Stimulated activated naive B cell treated with anti-CD40 and anti-IgM and Interleukin-4, amounts not matched to agents 10 μg/mL and 1 μg/mL and 100 μg/mL, for 72 hours (primary cell): Measurements from ENCODE around the gene CLTRN.

Experiments
- ATAC-seq, 2 donors: fragments of 150-1000 bp; cut with Tn5 transposase; replicated peaks; 2 replicates each; pipeline ENCODE4 v1.10.0; 2021; ENCODE audit warnings: moderate library complexity in 1 of 2
- DNase-seq: peaks from one replicate; pipeline ENCODE4 v3.0.0; 2021
- H3K27ac Mint-ChIP-seq: one replicate; pipeline ENCODE4 v1.8.0; 2022; ENCODE audit warnings: mild to moderate bottlenecking, mixed read lengths
- H3K27me3 Mint-ChIP-seq, 2 donors: one replicate each; pipeline ENCODE4 v1.8.0; 2022; ENCODE audit warnings: mixed read lengths in 2 of 2
- H3K36me3 Mint-ChIP-seq, 2 donors: one replicate each; pipeline ENCODE4 v1.8.0; 2022; ENCODE audit warnings: mixed read lengths in 2 of 2, mild to moderate bottlenecking in 1 of 2
- H3K4me1 Mint-ChIP-seq, 2 donors: one replicate each; pipeline ENCODE4 v1.8.0; 2022; ENCODE audit warnings: mixed read lengths in 2 of 2, mild to moderate bottlenecking in 1 of 2
- H3K4me3 Mint-ChIP-seq, 2 donors: one replicate each; pipeline ENCODE4 v1.8.0; 2022; ENCODE audit warnings: mild to moderate bottlenecking in 2 of 2, mixed read lengths in 2 of 2, moderate library complexity in 1 of 2
- H3K9me3 Mint-ChIP-seq, 2 donors: one replicate each; pipeline ENCODE4 v1.8.0; 2022; ENCODE audit warnings: mixed read lengths in 2 of 2, mild to moderate bottlenecking in 1 of 2

CLTRN gene

GRCh38 chrX:15623054-15623453 lies 41.6 kb downstream of the CLTRN start:
- Mint-ChIP-seq H3K4me3 (no peak overlapping the region), H3K27me3 (peaks cover 6 to 25% of the 10 kb centered on the region in 2 donors), H3K4me1 (no peaks in the 10 kb centered on the region), H3K27ac (no peak overlapping the region), H3K36me3 (no peaks in the 10 kb centered on the region), H3K9me3 (peaks cover 3 to 8% of the 10 kb centered on the region in 2 donors)
- ATAC-seq (no peak), DNase-seq (no peak)

- Mint-ChIP-seq H3K27ac (no peak overlapping the region), H3K36me3 (no peaks in the 10 kb centered on the region), H3K27me3 (peaks cover 0 to 39% of the 10 kb centered on the region in 2 donors), H3K4me3 (no peak overlapping the region), H3K4me1 (no peaks in the 10 kb centered on the region), H3K9me3 (peaks cover 0 to 4% of the 10 kb centered on the region in 2 donors)
- DNase-seq (no peak), ATAC-seq (no peak)
These were observed 45.4 kb downstream of the CLTRN start for GRCh38 chrX:15619053-15619755.

- Mint-ChIP-seq H3K4me1 (no peaks in the 10 kb centered on the region), H3K27me3 (peaks cover 0 to 30% of the 10 kb centered on the region in 2 donors), H3K27ac (no peak overlapping the region), H3K36me3 (no peaks in the 10 kb centered on the region), H3K9me3 (no peaks in the 10 kb centered on the region), H3K4me3 (no peak overlapping the region)
- no peak for ATAC-seq
- DNase-seq: no peak
These were observed 47.5 kb downstream of the CLTRN start for GRCh38 chrX:15617111-15617510.

- Mint-ChIP-seq H3K36me3 (no peaks in the 10 kb centered on the region), H3K27me3 (peaks cover 0 to 27% of the 10 kb centered on the region in 2 donors), H3K27ac (no peak overlapping the region), H3K4me1 (no peaks in the 10 kb centered on the region), H3K4me3 (no peak overlapping the region), H3K9me3 (no peaks in the 10 kb centered on the region)
- DNase-seq (no peak), ATAC-seq (no peak)
These were observed 48.1 kb downstream of the CLTRN start for GRCh38 chrX:15616531-15616930.

GRCh38 chrX:15607067-15607466 lies 57.5 kb downstream of the CLTRN start:
- Mint-ChIP-seq H3K4me1 (no peaks in the 10 kb centered on the region), H3K36me3 (no peaks in the 10 kb centered on the region), H3K4me3 (no peak overlapping the region), H3K27ac (no peak overlapping the region), H3K9me3 (peaks cover 2 to 4% of the 10 kb centered on the region in 2 donors), H3K27me3 (peaks cover 0 to 38% of the 10 kb centered on the region in 2 donors)
- DNase-seq: no peak
- no peak for ATAC-seq

DNA sequence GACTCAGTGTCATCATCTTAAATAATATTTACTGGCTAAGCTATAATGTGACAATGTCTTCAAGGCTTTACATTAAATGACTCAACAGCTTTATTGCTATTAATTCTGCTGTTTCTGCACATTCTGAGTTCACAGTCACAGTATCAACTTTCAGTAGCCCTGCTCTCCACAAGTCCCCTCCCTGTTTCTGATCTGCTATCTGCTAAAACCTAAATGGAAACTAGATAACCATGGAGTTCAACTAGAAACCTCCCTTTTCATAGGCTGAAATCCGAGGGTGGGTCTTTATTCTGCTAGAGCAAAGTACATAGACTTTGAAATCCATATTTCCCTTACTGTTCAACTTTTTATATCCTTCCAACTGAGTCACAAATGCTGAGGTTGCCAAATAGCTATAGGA lies 58.5 kb downstream of the CLTRN start:
- no peak for ATAC-seq
- peaks cover 0 to 43% of the 10 kb centered on the region in 2 donors for H3K27me3 Mint-ChIP-seq
- H3K4me1 Mint-ChIP-seq: no peaks in the 10 kb centered on the region
- peaks cover 2 to 4% of the 10 kb centered on the region in 2 donors for H3K9me3 Mint-ChIP-seq
- H3K36me3 Mint-ChIP-seq: no peaks in the 10 kb centered on the region
- no peak overlapping the region for H3K27ac Mint-ChIP-seq
- no peak overlapping the region for H3K4me3 Mint-ChIP-seq
- DNase-seq: no peak

DNA sequence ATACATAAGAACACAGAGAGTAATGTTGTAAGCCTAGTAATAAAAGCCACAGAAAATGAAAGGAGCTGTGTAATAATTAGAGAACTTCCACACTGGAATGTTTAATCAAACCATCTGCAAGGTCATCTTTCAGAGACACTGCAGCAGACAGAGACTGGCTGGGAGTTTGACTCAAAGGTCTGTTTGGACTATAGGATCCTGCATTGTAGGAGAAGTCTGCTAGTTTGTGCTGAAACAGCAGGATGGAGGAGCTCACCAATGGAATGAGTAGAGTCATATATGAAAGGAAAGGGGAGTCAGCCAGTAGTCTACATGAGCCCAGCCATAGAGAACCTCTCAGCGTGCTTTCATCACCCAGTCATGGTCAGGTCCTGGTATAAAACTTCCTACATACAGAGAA lies 59.4 kb downstream of the CLTRN start:
- no peak for DNase-seq
- Mint-ChIP-seq H3K9me3 (peaks cover 2 to 4% of the 10 kb centered on the region in 2 donors), H3K36me3 (no peaks in the 10 kb centered on the region), H3K27ac (no peak overlapping the region), H3K4me3 (no peak overlapping the region), H3K27me3 (peaks cover 6 to 45% of the 10 kb centered on the region in 2 donors), H3K4me1 (no peaks in the 10 kb centered on the region)
- ATAC-seq: no peak

- no peak for ATAC-seq
- Mint-ChIP-seq H3K27me3 (peaks cover 6 to 40% of the 10 kb centered on the region in 2 donors), H3K9me3 (no peaks in the 10 kb centered on the region), H3K4me1 (no peaks in the 10 kb centered on the region), H3K27ac (no peak overlapping the region), H3K4me3 (no peak overlapping the region), H3K36me3 (no peaks in the 10 kb centered on the region)
- DNase-seq: no peak
These were observed 61.8 kb downstream of the CLTRN start for GRCh38 chrX:15602761-15603160.

DNA sequence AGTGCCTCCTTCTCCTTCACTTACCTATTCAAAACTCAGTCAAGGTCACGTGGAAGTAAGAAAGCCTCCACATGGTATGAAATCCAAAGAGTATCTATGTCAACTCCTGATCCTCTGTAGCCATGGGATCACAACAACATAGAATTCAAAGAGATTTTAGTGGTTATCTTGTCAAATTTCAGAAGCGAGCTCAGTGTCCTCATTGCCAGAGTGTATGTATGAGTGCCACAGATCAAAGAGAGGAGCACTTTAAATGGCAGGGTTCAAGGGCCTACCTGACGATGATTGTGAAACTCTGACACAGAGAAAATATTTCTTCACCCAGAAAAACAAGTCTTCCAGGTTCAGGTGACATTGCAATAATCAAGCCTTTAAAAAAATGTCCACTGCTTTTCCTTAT lies 62.7 kb downstream of the CLTRN start:
- Mint-ChIP-seq H3K4me1 (no peaks in the 10 kb centered on the region), H3K27me3 (peaks cover 6 to 41% of the 10 kb centered on the region in 2 donors), H3K27ac (no peak overlapping the region), H3K4me3 (no peak overlapping the region), H3K36me3 (no peaks in the 10 kb centered on the region), H3K9me3 (no peaks in the 10 kb centered on the region)
- DNase-seq: no peak
- no peak for ATAC-seq

- H3K27ac Mint-ChIP-seq: no peak within 1 kb of the TSS
- H3K9me3 Mint-ChIP-seq: no peaks in the 10 kb centered on the region
- no peak within 1 kb of the TSS for H3K4me3 Mint-ChIP-seq
- H3K36me3 Mint-ChIP-seq: no peaks in the 10 kb centered on the region
- ATAC-seq: no peak
- H3K4me1 Mint-ChIP-seq: no peaks in the 10 kb centered on the region
- peaks cover 6 to 44% of the 10 kb centered on the region in 2 donors for H3K27me3 Mint-ChIP-seq
- no peak for DNase-seq
These were observed 63.9 kb downstream of the CLTRN start, which contains the start of gene ACE2 for GRCh38 chrX:15600745-15601144. TSS of gene ACE2 (minus strand) at chrX:15600960. CDS start at chrX:15600911, 49 bp downstream.

GRCh38 chrX:15600049-15600448 lies 64.6 kb downstream of the CLTRN start:
- ATAC-seq: no peak
- H3K27me3 Mint-ChIP-seq: peaks cover 6 to 37% of the 10 kb centered on the region in 2 donors

GRCh38 chrX:15599461-15599860 lies 65.1 kb downstream of the CLTRN start:
- Mint-ChIP-seq H3K9me3 (no peaks in the 10 kb centered on the region), H3K36me3 (no peaks in the 10 kb centered on the region), H3K27ac (no peak overlapping the region), H3K4me3 (no peak overlapping the region), H3K27me3 (peaks cover 6 to 35% of the 10 kb centered on the region in 2 donors), H3K4me1 (no peaks in the 10 kb centered on the region)
- ATAC-seq: no peak
- DNase-seq: no peak

More at GRCh38 chrX:15600049-15600448, 64.6 kb downstream of the CLTRN start:
- H3K36me3 Mint-ChIP-seq: no peaks in the 10 kb centered on the region
- DNase-seq: no peak
- H3K27ac Mint-ChIP-seq: no peak overlapping the region
- H3K4me1 Mint-ChIP-seq: no peaks in the 10 kb centered on the region
- H3K4me3 Mint-ChIP-seq: no peak overlapping the region
- no peaks in the 10 kb centered on the region for H3K9me3 Mint-ChIP-seq

DNA sequence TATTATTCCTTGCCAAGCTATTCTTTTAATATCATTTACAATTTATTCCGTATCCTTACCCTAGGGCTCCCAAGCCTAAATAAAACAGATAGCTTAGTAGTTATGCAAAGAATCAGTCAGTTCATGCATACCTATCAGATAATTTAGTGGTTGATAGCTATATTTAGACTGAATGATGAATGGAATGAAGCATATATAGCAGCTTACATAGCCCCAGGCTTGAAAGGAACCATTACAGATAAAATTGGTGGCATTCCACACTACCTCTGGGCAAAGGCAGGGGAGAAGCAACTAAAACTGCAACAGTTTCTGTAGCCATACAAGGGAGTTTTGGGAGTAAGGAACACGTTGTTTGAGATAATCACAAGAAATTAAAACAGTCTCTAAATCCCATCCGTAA lies 66.6 kb downstream of the CLTRN start:
- peaks cover 6 to 30% of the 10 kb centered on the region in 2 donors for H3K27me3 Mint-ChIP-seq
- H3K9me3 Mint-ChIP-seq: no peaks in the 10 kb centered on the region
- DNase-seq (no peak), ATAC-seq (no peak)
- H3K4me3 Mint-ChIP-seq: no peak overlapping the region
- no peaks in the 10 kb centered on the region for H3K36me3 Mint-ChIP-seq
- no peak overlapping the region for H3K27ac Mint-ChIP-seq
- no peaks in the 10 kb centered on the region for H3K4me1 Mint-ChIP-seq

DNA sequence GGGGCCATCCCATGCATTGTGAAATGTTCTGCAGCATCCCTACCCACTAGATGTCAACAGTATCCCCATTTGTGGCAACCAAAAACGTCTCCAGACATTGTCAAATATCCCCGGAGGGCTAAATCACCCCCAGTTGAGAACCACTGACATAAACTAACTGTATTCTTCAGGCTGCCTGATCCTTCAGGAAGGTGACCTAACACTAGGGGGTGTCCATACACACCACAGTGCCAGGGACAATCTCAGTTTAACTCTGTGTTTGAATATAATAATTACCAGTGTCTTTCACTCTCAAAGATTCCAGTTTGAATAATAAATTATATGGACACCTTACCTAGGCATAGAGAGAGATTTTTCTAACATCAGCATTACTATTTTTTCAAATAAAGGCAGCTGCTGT lies 70.2 kb downstream of the CLTRN start:
- H3K4me3 Mint-ChIP-seq: no peak overlapping the region
- H3K4me1 Mint-ChIP-seq: no peaks in the 10 kb centered on the region
- no peak overlapping the region for H3K27ac Mint-ChIP-seq
- peaks cover 0 to 27% of the 10 kb centered on the region in 2 donors for H3K27me3 Mint-ChIP-seq
- no peaks in the 10 kb centered on the region for H3K9me3 Mint-ChIP-seq
- ATAC-seq (no peak), DNase-seq (no peak)
- H3K36me3 Mint-ChIP-seq: no peaks in the 10 kb centered on the region
